Measurements from ENCODE around the gene CCDC87.

GRCh38 chr11:66561975-66562248 is 31.0 kb downstream of the CCDC87 start:
- TF ChIP-seq, protein P1, sequence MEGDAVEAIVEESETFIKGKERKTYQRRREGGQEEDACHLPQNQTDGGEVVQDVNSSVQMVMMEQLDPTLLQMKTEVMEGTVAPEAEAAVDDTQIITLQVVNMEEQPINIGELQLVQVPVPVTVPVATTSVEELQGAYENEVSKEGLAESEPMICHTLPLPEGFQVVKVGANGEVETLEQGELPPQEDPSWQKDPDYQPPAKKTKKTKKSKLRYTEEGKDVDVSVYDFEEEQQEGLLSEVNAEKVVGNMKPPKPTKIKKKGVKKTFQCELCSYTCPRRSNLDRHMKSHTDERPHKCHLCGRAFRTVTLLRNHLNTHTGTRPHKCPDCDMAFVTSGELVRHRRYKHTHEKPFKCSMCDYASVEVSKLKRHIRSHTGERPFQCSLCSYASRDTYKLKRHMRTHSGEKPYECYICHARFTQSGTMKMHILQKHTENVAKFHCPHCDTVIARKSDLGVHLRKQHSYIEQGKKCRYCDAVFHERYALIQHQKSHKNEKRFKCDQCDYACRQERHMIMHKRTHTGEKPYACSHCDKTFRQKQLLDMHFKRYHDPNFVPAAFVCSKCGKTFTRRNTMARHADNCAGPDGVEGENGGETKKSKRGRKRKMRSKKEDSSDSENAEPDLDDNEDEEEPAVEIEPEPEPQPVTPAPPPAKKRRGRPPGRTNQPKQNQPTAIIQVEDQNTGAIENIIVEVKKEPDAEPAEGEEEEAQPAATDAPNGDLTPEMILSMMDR (IDR thresholded peaks at IDR 0.05): no peak
- no peak for TF ChIP-seq ZFX (IDR thresholded peaks at IDR 0.05; ENCODE audit: borderline replicate concordance)
